H1 (cell line): Measurements from ENCODE around the gene AGBL1. TPM values are rescaled to one million over a fixed set of nuclear protein-coding genes. Genes with fewer than 3 reads are reported as not detected.

ENCODE experiments used
- CTCF ChIA-PET: fragments of 300-600 bp; sonication (Branson Sonifier 250); formaldehyde crosslinking; loops from one replicate; lab custom pipeline; 2021; ENCODE audit not compliant: partially characterized antibody; lab: Charles Lee
- POLR2A ChIA-PET: fragments of 300-600 bp; sonication (Branson Sonifier 250); formaldehyde crosslinking; loops from one replicate; lab custom pipeline; 2021; ENCODE audit warnings: inconsistent platforms; ENCODE audit not compliant: partially characterized antibody; lab: Charles Lee
- DNase-seq, 2 experiments: peaks; one replicate each; pipeline versions ENCODE4 v3.0.0 to v3.0.0-alpha.2; 2010 to 2022; ENCODE audit warnings: low spot score in 2 of 2, low read depth in 1 of 2, mixed read lengths in 1 of 2
- FAIRE-seq: peaks from 2 replicates; lab custom pipeline; 2011; peaks lifted over from hg19 to GRCh38; lab: Jason Lieb, UNC
- H2AFZ ChIP-seq: 2 replicates; pipeline ENCODE4 v1.8.1; 2012; ENCODE audit warnings: low read length, inconsistent platforms
- H2AK5ac ChIP-seq: 2 replicates; pipeline ENCODE4 v1.6.1; 2013; ENCODE audit warnings: low read depth, low read length
- H2BK120ac ChIP-seq: replicated peaks from 2 replicates; pipeline ENCODE3; 2013; ENCODE audit warnings: low read depth, low read length, inconsistent platforms
- H2BK12ac ChIP-seq: 2 replicates; pipeline ENCODE4 v1.6.1; 2013; ENCODE audit warnings: low read depth, low read length
- H2BK15ac ChIP-seq: 2 replicates; pipeline ENCODE4 v1.6.1; 2013; ENCODE audit warnings: low read length
- H2BK20ac ChIP-seq: 2 replicates; pipeline ENCODE4 v1.6.1; 2013; ENCODE audit warnings: low read length
- H2BK5ac ChIP-seq: 2 replicates; pipeline ENCODE4 v1.6.1; 2013; ENCODE audit warnings: low read depth, low read length
- H3K14ac ChIP-seq: 2 replicates; pipeline ENCODE4 v1.6.1; 2013; ENCODE audit warnings: inconsistent platforms; ENCODE audit not compliant: insufficient read length
- H3K18ac ChIP-seq: 2 replicates; pipeline ENCODE4 v1.6.1; 2013; ENCODE audit warnings: low read length; ENCODE audit errors: extremely low read depth
- H3K23ac ChIP-seq: 2 replicates; pipeline ENCODE4 v1.6.1; 2013; ENCODE audit warnings: inconsistent platforms; ENCODE audit not compliant: insufficient read length
- H3K23me2 ChIP-seq: 2 replicates; pipeline ENCODE4 v1.6.1; 2013; ENCODE audit warnings: low read depth, low read length
- H3K27ac ChIP-seq: 2 replicates; pipeline ENCODE4 v1.6.1; 2011; ENCODE audit warnings: low read depth, low read length, inconsistent platforms
- H3K27me3 ChIP-seq, 4 experiments: replicated peaks in 1 of 4; 1 replicate in 1 of 4; 2 replicates in 3 of 4; pipeline versions ENCODE4 v1.6.1 to v1.8.1; 2011 to 2013; ENCODE audit warnings: low read length in 3 of 4, mild to moderate bottlenecking in 3 of 4, inconsistent platforms in 2 of 4, mixed read lengths in 2 of 4, moderate library complexity in 1 of 4; ENCODE audit not compliant: control insufficient read depth in 3 of 4, insufficient read depth in 3 of 4; ENCODE audit errors: extremely low read depth in 1 of 4
- H3K36me3 ChIP-seq, 4 experiments: 2 replicates each; pipeline versions ENCODE4 v1.6.1 to v1.8.1; 2011 to 2013; ENCODE audit warnings: mild to moderate bottlenecking in 4 of 4, low read length in 3 of 4, moderate library complexity in 2 of 4, control low read depth in 1 of 4, inconsistent platforms in 1 of 4; ENCODE audit not compliant: insufficient read depth in 4 of 4, control insufficient read depth in 2 of 4
- H3K4ac ChIP-seq: replicated peaks from 2 replicates; pipeline ENCODE3; 2013; ENCODE audit warnings: low read length, low read depth, mixed read lengths, inconsistent platforms; ENCODE audit not compliant: insufficient read length
- H3K4me1 ChIP-seq, 4 experiments: replicated peaks in 1 of 4; 1 replicate in 1 of 4; 2 replicates in 3 of 4; pipeline versions ENCODE4 v1.6.1 to v1.8.1; 2011 to 2013; ENCODE audit warnings: low read length in 3 of 4, inconsistent platforms in 2 of 4, mixed read lengths in 1 of 4; ENCODE audit not compliant: insufficient read depth in 4 of 4, control insufficient read depth in 3 of 4
- H3K4me2 ChIP-seq, 2 experiments: 2 replicates each; pipeline versions ENCODE4 v1.6.1 to v1.8.1; 2011 to 2013; ENCODE audit warnings: low read depth in 2 of 2, low read length in 2 of 2, control low read depth in 1 of 2, inconsistent platforms in 1 of 2, mild to moderate bottlenecking in 1 of 2; ENCODE audit not compliant: insufficient read depth in 1 of 2
- H3K4me3 ChIP-seq, 4 experiments: fragments of 200-600, 300-600 bp in 1 of 4; sonication (generic), shearing (Covaris generic), sonication (Bioruptor Twin) in 1 of 4; 2 replicates each; pipeline versions ENCODE4 v1.5.1 to v1.8.1; 2011 to 2016; ENCODE audit warnings: low read length in 4 of 4, low read depth in 3 of 4, control low read depth in 2 of 4, inconsistent platforms in 2 of 4, mild to moderate bottlenecking in 2 of 4, mixed read lengths in 1 of 4, moderate library complexity in 1 of 4; ENCODE audit not compliant: insufficient read depth in 2 of 4; ENCODE audit errors: extremely low read depth in 1 of 4
- H3K56ac ChIP-seq: replicated peaks from 2 replicates; pipeline ENCODE3; 2013; ENCODE audit warnings: low read depth, mild to moderate bottlenecking, mixed read lengths, low read length, inconsistent platforms; ENCODE audit not compliant: insufficient read length
- H3K79me1 ChIP-seq: 2 replicates; pipeline ENCODE4 v1.6.1; 2013; ENCODE audit warnings: low read depth, low read length, control low read depth
- H3K79me2 ChIP-seq, 2 experiments: 2 replicates each; pipeline versions ENCODE4 v1.6.1 to v1.8.1; 2012 to 2013; ENCODE audit warnings: low read length in 2 of 2, mild to moderate bottlenecking in 2 of 2, inconsistent platforms in 1 of 2; ENCODE audit not compliant: insufficient read depth in 2 of 2, control insufficient read depth in 1 of 2
- H3K9ac ChIP-seq, 4 experiments: replicated peaks in 1 of 4; 1 replicate in 1 of 4; 2 replicates in 3 of 4; pipeline versions ENCODE4 v1.6.1 to v1.8.1; 2011 to 2013; ENCODE audit warnings: low read depth in 3 of 4, low read length in 3 of 4, control low read depth in 2 of 4, mild to moderate bottlenecking in 2 of 4, moderate library complexity in 2 of 4, inconsistent platforms in 1 of 4; ENCODE audit errors: extremely low read depth in 1 of 4
- H3K9me3 ChIP-seq, 2 experiments: 2 replicates each; pipeline versions ENCODE4 v1.6.1 to v1.8.1; 2012 to 2013; ENCODE audit warnings: mild to moderate bottlenecking in 2 of 2, moderate library complexity in 2 of 2, control low read depth in 1 of 2, inconsistent platforms in 1 of 2, low read depth in 1 of 2, low read length in 1 of 2, mixed read lengths in 1 of 2; ENCODE audit not compliant: insufficient read depth in 2 of 2
- H4K20me1 ChIP-seq, 2 experiments: replicated peaks in 1 of 2; 2 replicates each; pipeline versions ENCODE3 to v1.8.1; 2011 to 2013; ENCODE audit warnings: inconsistent platforms in 2 of 2, low read length in 2 of 2, mild to moderate bottlenecking in 1 of 2; ENCODE audit not compliant: insufficient read depth in 2 of 2, control insufficient read depth in 1 of 2
- H4K5ac ChIP-seq: 2 replicates; pipeline ENCODE4 v1.6.1; 2013; ENCODE audit warnings: low read length, low read depth, mixed read lengths, inconsistent platforms; ENCODE audit not compliant: insufficient read length
- H4K8ac ChIP-seq: 2 replicates; pipeline ENCODE4 v1.8.0; 2013; ENCODE audit warnings: mild to moderate bottlenecking, moderate library complexity, low read length, inconsistent platforms; ENCODE audit not compliant: insufficient read depth; ENCODE audit errors: extremely low read depth
- H4K91ac ChIP-seq: replicated peaks from 2 replicates; pipeline ENCODE3; 2013; ENCODE audit warnings: low read length, mixed read lengths, inconsistent platforms; ENCODE audit not compliant: insufficient read length
- BCL11A ChIP-seq, 2 experiments: IDR thresholded peaks; one replicate each; pipeline ENCODE4 v1.6.1; 2011; ENCODE audit warnings: low read depth in 2 of 2, low read length in 2 of 2, mild to moderate bottlenecking in 2 of 2
- BRCA1 ChIP-seq: IDR thresholded peaks from 2 replicates; pipeline ENCODE4 v1.6.1; 2012; ENCODE audit warnings: low read depth, low read length, improper control_type of control experiment
- EP300 ChIP-seq, 2 experiments: IDR thresholded peaks; 1 replicate in 1 of 2; 2 replicates in 1 of 2; pipeline ENCODE4 v1.6.1; 2011 to 2012; ENCODE audit warnings: low read depth in 2 of 2, low read length in 2 of 2, mild to moderate bottlenecking in 2 of 2, borderline replicate concordance in 1 of 2, inconsistent platforms in 1 of 2, moderate library complexity in 1 of 2
- FOSL1 ChIP-seq: IDR thresholded peaks from 2 replicates; pipeline ENCODE4 v1.6.1; 2011; ENCODE audit warnings: mild to moderate bottlenecking, low read depth, low read length, moderate library complexity; ENCODE audit not compliant: insufficient read depth
- NRF1 ChIP-seq: IDR thresholded peaks from 2 replicates; pipeline ENCODE4 v1.6.1; 2011; ENCODE audit warnings: mild to moderate bottlenecking, low read depth, low read length, improper control_type of control experiment
- POLR2AphosphoS5 ChIP-seq: IDR thresholded peaks from 2 replicates; pipeline ENCODE4 v1.6.1; 2011; ENCODE audit warnings: low read depth, low read length
- SIRT6 ChIP-seq: IDR thresholded peaks from one replicate; pipeline ENCODE4 v1.7.1; 2012; ENCODE audit warnings: low read length, inconsistent platforms
- SIX5 ChIP-seq: IDR thresholded peaks from 2 replicates; pipeline ENCODE4 v1.6.1; 2011; ENCODE audit warnings: mild to moderate bottlenecking, low read depth, low read length
- TBP ChIP-seq: IDR thresholded peaks from 2 replicates; pipeline ENCODE4 v1.6.1; 2011; ENCODE audit warnings: low read depth, low read length, improper control_type of control experiment
- TCF12 ChIP-seq: IDR thresholded peaks from 2 replicates; pipeline ENCODE4 v1.6.1; 2011; ENCODE audit warnings: low read depth, mild to moderate bottlenecking, low read length
- WGBS, 2 experiments: shearing (Covaris generic) in 1 of 2; methylation state at CpG; one replicate each; pipeline versions ENCODE4 v1.1.6 to v1.1.7; 2013 to 2015; ENCODE audit warnings: low lambda C conversion rate in 2 of 2, mixed read lengths in 2 of 2, inconsistent platforms in 1 of 2, low coverage in 1 of 2, missing lambda C conversion rate in 1 of 2; ENCODE audit not compliant: insufficient replicate concordance in 2 of 2, insufficient coverage in 1 of 2, insufficient read length in 1 of 2; ENCODE audit errors: extremely low coverage in 1 of 2, missing lambda C conversion rate in 1 of 2; 5-methylcytosine and 5-hydroxymethylcytosine counted together
- polyA plus RNA-seq, 7 experiments: library from polyadenylated mRNA; depleted of rRNA in 3 of 7; stranded (reverse) in 5 of 7; unstranded in 2 of 7; fragments of >200 nt in 5 of 7; fragments of 200-250 nt in 2 of 7; gene quantifications; 1 replicate in 5 of 7; 2 replicates in 1 of 7; 4 replicates in 1 of 7; pipeline versions ENCODE4 v1.2.1 to v1.2.3, GENCODE V29; 2011 to 2013; ENCODE audit warnings: missing spikeins in 2 of 7, mixed read lengths in 2 of 7
- total RNA-seq: library from RNA; stranded (reverse); fragmentation: NEBNext Ultra II Directional; extraction: Animal tissue kit (Norgen Biotek cat#: 25700); gene quantifications from 2 replicates; pipeline ENCODE4 v1.2.1, GENCODE V29; 2021
- TF ChIP-seq, protein P1 (sequence below): IDR thresholded peaks from 2 replicates; pipeline ENCODE4 v1.6.1; 2012; ENCODE audit warnings: low read length, inconsistent platforms
- TF ChIP-seq, protein P2 (sequence below): IDR thresholded peaks from 2 replicates; pipeline ENCODE4 v1.6.1; 2012; ENCODE audit warnings: inconsistent platforms

AGBL1 gene
- total and polyA plus RNA-seq, 2 of the 8 experiments (the other 6 are each of a cell fraction or from before 2014, with no cell fraction given) = not detected

DNA sequence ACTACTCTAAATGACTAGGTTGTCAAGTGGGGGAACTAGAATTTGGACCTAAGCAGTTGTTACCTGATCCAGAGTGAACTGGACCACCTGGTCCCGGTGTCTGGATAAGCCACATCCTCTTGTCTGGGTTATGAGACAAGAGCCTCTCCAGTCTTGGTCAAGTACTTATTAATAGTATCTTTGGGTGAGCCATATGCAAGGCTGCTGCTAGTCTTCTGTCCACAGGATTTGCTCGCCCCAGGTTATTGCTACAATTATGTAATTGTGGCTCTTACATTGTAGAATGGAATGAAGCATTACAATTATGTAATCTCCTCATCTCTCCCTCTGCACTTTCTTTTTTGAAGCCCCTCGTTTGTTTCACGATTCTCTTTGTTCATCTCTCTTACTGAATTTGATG is 24.0 kb upstream of the AGBL1 start:
- Histone ChIP-seq H3K9ac (no peak overlapping the region), H3K4ac (no peak overlapping the region), H2BK120ac (no peak overlapping the region), H3K79me1 (no peaks in the 10 kb centered on the region), H4K5ac (no peak overlapping the region), H3K27me3 (no peaks in the 10 kb centered on the region; a peak in 1 of 7 replicates), H3K4me1 (no peaks in the 10 kb centered on the region), H4K20me1 (no peaks in the 10 kb centered on the region), H3K18ac (no peak overlapping the region), H2AFZ (no peak overlapping the region), H2BK20ac (no peak overlapping the region), H2BK15ac (no peak overlapping the region), H3K4me2 (no peak overlapping the region), H3K4me3 (no peak overlapping the region), H2BK5ac (no peak overlapping the region), H3K23ac (no peak overlapping the region), H3K27ac (no peak overlapping the region), H3K23me2 (no peaks in the 10 kb centered on the region), H3K14ac (no peak overlapping the region), H4K91ac (no peak overlapping the region), H3K9me3 (no peaks in the 10 kb centered on the region), H3K79me2 (no peaks in the 10 kb centered on the region), H2BK12ac (no peak overlapping the region), H3K56ac (no peak overlapping the region), H2AK5ac (no peak overlapping the region), H3K36me3 (no peaks in the 10 kb centered on the region), H4K8ac (no peak overlapping the region)
- WGBS, 2 experiments = 89% methylated on average over 4 of the region's 4 CpGs; no CpG with 5 or more reads in 1 of the 2 experiments
- ChIA-PET CTCF (interaction anchor here (1.4 kb wide), 1 partner anchor 15 kb away, joined by 6 read pairs; no protein-coding TSS in a partner anchor), POLR2A (no interaction called here)
- FAIRE-seq (no peak), DNase-seq (no peak)
- TF ChIP-seq SIRT6 = no peak
- TF ChIP-seq, protein P1, sequence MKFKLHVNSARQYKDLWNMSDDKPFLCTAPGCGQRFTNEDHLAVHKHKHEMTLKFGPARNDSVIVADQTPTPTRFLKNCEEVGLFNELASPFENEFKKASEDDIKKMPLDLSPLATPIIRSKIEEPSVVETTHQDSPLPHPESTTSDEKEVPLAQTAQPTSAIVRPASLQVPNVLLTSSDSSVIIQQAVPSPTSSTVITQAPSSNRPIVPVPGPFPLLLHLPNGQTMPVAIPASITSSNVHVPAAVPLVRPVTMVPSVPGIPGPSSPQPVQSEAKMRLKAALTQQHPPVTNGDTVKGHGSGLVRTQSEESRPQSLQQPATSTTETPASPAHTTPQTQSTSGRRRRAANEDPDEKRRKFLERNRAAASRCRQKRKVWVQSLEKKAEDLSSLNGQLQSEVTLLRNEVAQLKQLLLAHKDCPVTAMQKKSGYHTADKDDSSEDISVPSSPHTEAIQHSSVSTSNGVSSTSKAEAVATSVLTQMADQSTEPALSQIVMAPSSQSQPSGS = no peak
- TF ChIP-seq BRCA1 = no peak
- TF ChIP-seq BCL11A (IDR thresholded peaks at IDR 0.05; ENCODE audit: low read depth in 2 of 2, low read length in 2 of 2) = no peak
- TF ChIP-seq, protein P2, sequence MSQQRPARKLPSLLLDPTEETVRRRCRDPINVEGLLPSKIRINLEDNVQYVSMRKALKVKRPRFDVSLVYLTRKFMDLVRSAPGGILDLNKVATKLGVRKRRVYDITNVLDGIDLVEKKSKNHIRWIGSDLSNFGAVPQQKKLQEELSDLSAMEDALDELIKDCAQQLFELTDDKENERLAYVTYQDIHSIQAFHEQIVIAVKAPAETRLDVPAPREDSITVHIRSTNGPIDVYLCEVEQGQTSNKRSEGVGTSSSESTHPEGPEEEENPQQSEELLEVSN = no peak
- TF ChIP-seq SIX5 = no peak
- no peak for TF ChIP-seq FOSL1
- TF ChIP-seq TCF12 = no peak
- no peak for TF ChIP-seq TBP
- TF ChIP-seq NRF1 = no peak
- TF ChIP-seq POLR2AphosphoS5 = no peak
- no peak for TF ChIP-seq EP300 (IDR thresholded peaks at IDR 0.05; ENCODE audit: borderline replicate concordance in 1 of 2, low read depth in 2 of 2, low read length in 2 of 2)
